HepG2 (cell line): Measurements from ENCODE around the gene GNAI2. TPM values are rescaled to one million over a fixed set of nuclear protein-coding genes. Genes with fewer than 3 reads are reported as not detected.
A peak's percentile ranks its signal among the peaks of the same experiment; 100 is the strongest.

Experiments
- ATF6 ChIP-seq: sonication (generic); formaldehyde crosslinking; conservative IDR thresholded peaks from 2 replicates; pipeline ENCODE4 v1.4.0; 2020; ENCODE audit warnings: missing genetic modification reagents
- BATF2 ChIP-seq: sonication (generic); formaldehyde crosslinking; IDR thresholded peaks from 2 replicates; pipeline ENCODE4 v1.8.0; 2022; ENCODE audit warnings: mild to moderate bottlenecking, missing genetic modification reagents, moderate library complexity
- CBX1 ChIP-seq: IDR thresholded peaks from one replicate; pipeline ENCODE4 v1.6.1; 2016; ENCODE audit warnings: antibody characterized with exemption, low read depth
- DZIP1 ChIP-seq: sonication (generic); formaldehyde crosslinking; IDR thresholded peaks from 2 replicates; pipeline ENCODE4 v1.5.0; 2020; ENCODE audit warnings: mild to moderate bottlenecking, missing genetic modification reagents
- ELF1 ChIP-seq: sonication (generic); formaldehyde crosslinking; IDR thresholded peaks from 2 replicates; pipeline ENCODE4 v1.4.0; 2020; ENCODE audit warnings: missing genetic modification reagents
- FOXA1 ChIP-seq, 2 experiments: fragments of 450-650 bp in 1 of 2; sonication (generic) in 1 of 2; formaldehyde crosslinking in 1 of 2; IDR thresholded peaks; 2 replicates each; pipeline versions ENCODE4 v1.4.0 to v1.6.1; 2016 to 2020; ENCODE audit warnings: missing genetic modification reagents in 1 of 2
- FOXO1 ChIP-seq: sonication (generic); formaldehyde crosslinking; IDR thresholded peaks from 2 replicates; pipeline ENCODE4 v1.4.0; 2020; ENCODE audit warnings: missing genetic modification reagents
- HNRNPLL ChIP-seq: fragments of 200-400 bp; formaldehyde crosslinking; IDR thresholded peaks from 2 replicates; pipeline ENCODE4 v1.6.1; 2017; ENCODE audit warnings: mild to moderate bottlenecking, low read depth, low read length; ENCODE audit not compliant: poor library complexity, severe bottlenecking
- MXI1 ChIP-seq: IDR thresholded peaks from 3 replicates; pipeline ENCODE4 v1.6.1; 2012; ENCODE audit warnings: low read depth, low read length, inconsistent platforms, borderline replicate concordance
- NFIC ChIP-seq: IDR thresholded peaks from 2 replicates; pipeline ENCODE4 v1.6.1; 2012; ENCODE audit warnings: mild to moderate bottlenecking, low read length, inconsistent platforms
- POGK ChIP-seq: sonication (generic); formaldehyde crosslinking; conservative IDR thresholded peaks from 2 replicates; pipeline ENCODE4 v1.8.0; 2022; ENCODE audit warnings: mild to moderate bottlenecking, moderate library complexity, missing genetic modification reagents
- SIX4 ChIP-seq: sonication (generic); formaldehyde crosslinking; IDR thresholded peaks from 2 replicates; pipeline ENCODE4 v1.4.0; 2020; ENCODE audit warnings: missing genetic modification reagents
- SOX5 ChIP-seq: IDR thresholded peaks from 2 replicates; pipeline ENCODE4 v1.6.1; 2016; ENCODE audit warnings: borderline replicate concordance
- ZNF597 ChIP-seq: sonication (generic); formaldehyde crosslinking; IDR thresholded peaks from 2 replicates; pipeline ENCODE4 v1.5.0; 2020; ENCODE audit warnings: missing genetic modification reagents
- ZNF652 ChIP-seq: IDR thresholded peaks from 2 replicates; pipeline ENCODE4 v1.6.1; 2016; ENCODE audit warnings: low read depth, borderline replicate concordance
- ZNF691 ChIP-seq: sonication (generic); formaldehyde crosslinking; IDR thresholded peaks from 2 replicates; pipeline ENCODE4 v1.4.0; 2020; ENCODE audit warnings: missing genetic modification reagents, low read depth, mild to moderate bottlenecking, borderline replicate concordance
- ZNF724P ChIP-seq: sonication (generic); formaldehyde crosslinking; IDR thresholded peaks from 2 replicates; pipeline ENCODE4 v1.8.0; 2022; ENCODE audit warnings: missing genetic modification reagents, borderline replicate concordance
- ZNF788 ChIP-seq: sonication (generic); formaldehyde crosslinking; IDR thresholded peaks from 2 replicates; pipeline ENCODE4 v1.5.0; 2020; ENCODE audit warnings: mild to moderate bottlenecking, missing genetic modification reagents, borderline replicate concordance
- polyA plus RNA-seq, 8 experiments: library from polyadenylated mRNA; depleted of rRNA in 3 of 8; stranded (reverse) in 7 of 8; unstranded in 1 of 8; fragments of >200 nt; fragmentation: Illumina TruSeq in 4 of 8; extraction: Trizol in 4 of 8; gene quantifications; 2 replicates each; pipeline versions ENCODE4 v1.2.1 to v1.2.3, GENCODE V29; 2011 to 2016; ENCODE audit warnings: low read depth in 4 of 8, missing spikeins in 1 of 8, mixed read lengths in 1 of 8; ENCODE audit not compliant: insufficient read depth in 1 of 8
- total RNA-seq, 5 experiments: library from RNA; depleted of rRNA; stranded (reverse); fragments of >200 nt; fragmentation: Illumina TruSeq; extraction: Trizol; gene quantifications; 2 replicates each; pipeline ENCODE4 v1.2.3, GENCODE V29; 2016; ENCODE audit warnings: low read depth in 1 of 5

GNAI2 gene
- total and polyA plus RNA-seq, 2 of the 13 experiments (the other 11 are each of a cell fraction or from before 2014, with no cell fraction given), result 51.1 to 66.2 TPM

GRCh38 chr3:50272911-50273688, 37.1 kb downstream of the GNAI2 start (continued):
- TF ChIP-seq DZIP1 (no peak), MXI1 (peak; percentile 72; the same call in 1 of the 3 replicates), POGK (CRISPR knock-in tag) (0 out of 2 replicates have a peak, but pooled peaks have one; percentile 49), SIX4 (CRISPR knock-in tag) (peak; percentile 46; the same call in 1 of the 2 replicates), BATF2 (CRISPR knock-in tag) (no peak), ATF6 (CRISPR knock-in tag) (0 out of 2 replicates have a peak, but pooled peaks have one; percentile 51), FOXA1 (IDR thresholded peaks at IDR 0.05) (no peak), FOXA1 (CRISPR knock-in tag; IDR thresholded peaks at IDR 0.05) (peak; percentile 35; the same call in 1 of the 2 replicates), ZNF724P (0 out of 2 replicates have a peak, but pooled peaks have one; percentile 43), CBX1 (peak; percentile 47), NFIC (no peak), ZNF691 (CRISPR knock-in tag) (no peak; the same call in 1 of the 2 replicates), ELF1 (CRISPR knock-in tag) (0 out of 2 replicates have a peak, but pooled peaks have one; percentile 41), ZNF597 (no peak), SOX5 (CRISPR knock-in tag) (0 out of 2 replicates have a peak, but pooled peaks have one; percentile 21), ZNF652 (no peak), ZNF788 (CRISPR knock-in tag) (peak; percentile 58; the same call in 1 of the 2 replicates), FOXO1 (CRISPR knock-in tag) (peak; percentile 53), HNRNPLL (peak; percentile 37)
